Adrenal gland (tissue), 5 donors: ENCODE data around the gene F12.

Source experiments
- CTCF ChIP-seq, 6 experiments: fragments of 450-650 bp in 4 of 6; fragments of 200-600 bp in 2 of 6; sonication (generic) in 1 of 6; IDR thresholded peaks; 1 replicate in 5 of 6; 2 replicates in 1 of 6; pipeline versions ENCODE4 v1.5.1 to v1.8.0; 2016 to 2021; ENCODE audit warnings: antibody characterized with exemption in 6 of 6, mild to moderate bottlenecking in 2 of 6, moderate library complexity in 1 of 6
- POLR2A ChIP-seq, 2 donors: fragments of 450-650 bp; IDR thresholded peaks; one replicate each; pipeline ENCODE4 v1.6.1; 2017; ENCODE audit warnings: antibody characterized with exemption in 2 of 2, mild to moderate bottlenecking in 2 of 2, moderate library complexity in 1 of 2
- donor health status: DM: no; HTN: no; CAD: no.

- TF ChIP-seq CTCF (IDR thresholded peaks at IDR 0.05) (no peak), POLR2A (IDR thresholded peaks at IDR 0.05) (no peak)
These were observed 11.4 kb downstream of the F12 start for GRCh38 chr5:177397875-177398390.
